NB4 (cell line): ENCODE results near the gene IGF1R.

ENCODE experiments used
- CTCF ChIP-seq: IDR thresholded peaks from one replicate; pipeline ENCODE4 v1.5.1; 2012; ENCODE audit warnings: low read depth, low read length
- MAX ChIP-seq: IDR thresholded peaks from 2 replicates; pipeline ENCODE4 v1.6.1; 2011; ENCODE audit warnings: low read depth, low read length
- POLR2A ChIP-seq: IDR thresholded peaks from 2 replicates; pipeline ENCODE4 v1.6.1; 2011; ENCODE audit warnings: mild to moderate bottlenecking; ENCODE audit not compliant: insufficient read length; ENCODE audit errors: extremely low read depth

GRCh38 chr15:98963444-98963843 is 315.1 kb downstream of the IGF1R start:
- TF ChIP-seq CTCF (no peak), POLR2A (no peak), MAX (no peak)
